Kidney epithelial cell (primary cell): ENCODE results near the gene PGBD4. TPM values are rescaled to one million over a fixed set of nuclear protein-coding genes. Genes with fewer than 3 reads are reported as not detected.

Experiments
- DNase-seq: peaks from one replicate; pipeline ENCODE4 v3.0.0-alpha.2; 2010; ENCODE audit warnings: low read depth
- H3K27me3 ChIP-seq: 2 replicates; pipeline ENCODE4 v1.6.0; 2011; ENCODE audit warnings: low read length; ENCODE audit not compliant: control insufficient read depth, insufficient read depth
- H3K36me3 ChIP-seq: 2 replicates; pipeline ENCODE4 v1.5.1; 2011; ENCODE audit warnings: low read length; ENCODE audit not compliant: control insufficient read depth, insufficient read depth
- H3K4me3 ChIP-seq: 2 replicates; pipeline ENCODE4 v1.5.1; 2011; ENCODE audit warnings: low read depth, mild to moderate bottlenecking, control low read depth, low read length
- total RNA-seq: library from RNA; depleted of rRNA; stranded (reverse); fragments of >200 nt; gene quantifications from 2 replicates; pipeline ENCODE4 v1.2.3, GENCODE V29; 2015
- TF ChIP-seq, protein P1 (sequence below): IDR thresholded peaks from 2 replicates; pipeline ENCODE4 v1.5.1; 2011; ENCODE audit warnings: mild to moderate bottlenecking, moderate library complexity, low read length, control low read depth, inconsistent platforms; ENCODE audit not compliant: insufficient read depth, poor library complexity, severe bottlenecking

PGBD4 gene
- total RNA-seq, 1 donor from 2014 or later: 0.71 TPM

GRCh38 chr15:34106423-34106822 lies 4.5 kb downstream of the PGBD4 start:
- Histone ChIP-seq H3K36me3 (no peaks in the 10 kb centered on the region), H3K27me3 (no peaks in the 10 kb centered on the region), H3K4me3 (no peak overlapping the region)
- TF ChIP-seq, protein P1, sequence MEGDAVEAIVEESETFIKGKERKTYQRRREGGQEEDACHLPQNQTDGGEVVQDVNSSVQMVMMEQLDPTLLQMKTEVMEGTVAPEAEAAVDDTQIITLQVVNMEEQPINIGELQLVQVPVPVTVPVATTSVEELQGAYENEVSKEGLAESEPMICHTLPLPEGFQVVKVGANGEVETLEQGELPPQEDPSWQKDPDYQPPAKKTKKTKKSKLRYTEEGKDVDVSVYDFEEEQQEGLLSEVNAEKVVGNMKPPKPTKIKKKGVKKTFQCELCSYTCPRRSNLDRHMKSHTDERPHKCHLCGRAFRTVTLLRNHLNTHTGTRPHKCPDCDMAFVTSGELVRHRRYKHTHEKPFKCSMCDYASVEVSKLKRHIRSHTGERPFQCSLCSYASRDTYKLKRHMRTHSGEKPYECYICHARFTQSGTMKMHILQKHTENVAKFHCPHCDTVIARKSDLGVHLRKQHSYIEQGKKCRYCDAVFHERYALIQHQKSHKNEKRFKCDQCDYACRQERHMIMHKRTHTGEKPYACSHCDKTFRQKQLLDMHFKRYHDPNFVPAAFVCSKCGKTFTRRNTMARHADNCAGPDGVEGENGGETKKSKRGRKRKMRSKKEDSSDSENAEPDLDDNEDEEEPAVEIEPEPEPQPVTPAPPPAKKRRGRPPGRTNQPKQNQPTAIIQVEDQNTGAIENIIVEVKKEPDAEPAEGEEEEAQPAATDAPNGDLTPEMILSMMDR: no peak
- DNase-seq: no peak

GRCh38 chr15:34107315-34107714 lies 5.4 kb downstream of the PGBD4 start:
- no peak overlapping the region for H3K4me3 ChIP-seq
- no peaks in the 10 kb centered on the region for H3K36me3 ChIP-seq
- no peaks in the 10 kb centered on the region for H3K27me3 ChIP-seq
- no peak for DNase-seq
- TF ChIP-seq, protein P1: no peak

- Histone ChIP-seq H3K4me3 (no peak overlapping the region), H3K27me3 (no peaks in the 10 kb centered on the region), H3K36me3 (no peaks in the 10 kb centered on the region)
- DNase-seq: no peak
- TF ChIP-seq, protein P1: peak; percentile 74
Observed at GRCh38 chr15:34109797-34110663, 8.1 kb downstream of the PGBD4 start.

DNA sequence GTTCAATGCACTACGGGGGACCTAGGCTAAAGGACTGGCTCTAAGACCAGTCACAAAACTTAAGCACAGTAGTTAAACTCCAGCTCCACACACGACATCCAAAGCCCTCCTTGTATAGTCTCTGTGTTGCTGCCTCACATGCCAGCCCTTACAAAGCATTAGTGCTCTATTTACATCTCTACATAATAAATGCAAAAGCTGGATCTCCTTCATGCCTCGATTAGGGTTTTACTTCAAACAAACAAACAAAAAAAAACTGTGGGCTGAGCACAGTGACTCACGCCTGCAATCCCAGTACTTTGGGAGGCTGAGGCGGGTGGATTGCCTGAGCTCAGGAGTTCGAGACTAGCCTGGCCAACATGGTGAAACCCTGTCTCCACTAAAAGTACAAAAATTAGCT lies 9.6 kb downstream of the PGBD4 start:
- DNase-seq: no peak
- H3K36me3 ChIP-seq: no peaks in the 10 kb centered on the region
- H3K27me3 ChIP-seq: no peaks in the 10 kb centered on the region
- no peak overlapping the region for H3K4me3 ChIP-seq
- TF ChIP-seq, protein P1: no peak

DNA sequence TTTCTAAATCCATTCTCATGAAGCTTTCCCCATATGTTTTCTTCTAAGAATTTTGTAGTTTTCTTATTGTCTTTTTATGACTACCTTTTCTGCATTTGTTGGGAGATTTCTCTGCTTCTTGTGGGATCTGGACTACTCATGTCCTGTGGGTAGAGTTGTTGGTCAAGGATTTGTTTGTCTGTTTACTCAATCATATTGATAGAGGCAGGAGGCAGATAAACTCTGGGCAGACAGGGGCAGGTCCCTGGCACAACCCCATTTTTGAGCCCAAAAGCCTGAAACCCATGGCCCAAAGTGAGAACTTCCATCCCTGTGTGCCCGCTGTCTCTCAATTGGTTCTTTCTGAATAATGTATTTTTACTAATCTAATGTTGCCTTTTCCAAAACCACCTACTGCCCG lies 12.3 kb downstream of the PGBD4 start:
- Histone ChIP-seq H3K36me3 (no peaks in the 10 kb centered on the region), H3K4me3 (no peak overlapping the region), H3K27me3 (no peaks in the 10 kb centered on the region)
- no peak for DNase-seq
- TF ChIP-seq, protein P1: no peak

DNA sequence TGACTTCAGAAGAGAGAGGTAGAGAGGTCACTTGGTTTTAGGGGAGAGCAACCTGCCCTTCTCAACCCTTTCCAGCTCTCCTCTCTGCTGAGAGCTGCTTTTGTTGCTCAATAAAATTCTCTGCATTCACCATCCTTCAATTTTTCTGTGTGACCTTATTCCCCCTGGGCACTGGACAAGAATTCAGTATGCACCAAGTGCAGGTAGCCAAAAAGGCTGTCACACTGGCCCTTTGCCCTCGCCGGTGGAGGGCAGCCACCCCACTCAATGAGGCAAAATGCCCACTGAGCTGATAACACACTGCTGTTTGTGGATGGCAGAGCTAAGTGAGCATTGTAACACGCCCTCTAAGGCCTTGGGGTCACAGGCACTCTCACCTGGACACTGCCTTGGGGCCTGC lies 12.9 kb downstream of the PGBD4 start:
- TF ChIP-seq, protein P1: no peak
- no peak for DNase-seq
- no peak overlapping the region for H3K4me3 ChIP-seq
- H3K36me3 ChIP-seq: no peaks in the 10 kb centered on the region
- H3K27me3 ChIP-seq: no peaks in the 10 kb centered on the region
